ENCODE data around the gene BPIFB6.

DNA sequence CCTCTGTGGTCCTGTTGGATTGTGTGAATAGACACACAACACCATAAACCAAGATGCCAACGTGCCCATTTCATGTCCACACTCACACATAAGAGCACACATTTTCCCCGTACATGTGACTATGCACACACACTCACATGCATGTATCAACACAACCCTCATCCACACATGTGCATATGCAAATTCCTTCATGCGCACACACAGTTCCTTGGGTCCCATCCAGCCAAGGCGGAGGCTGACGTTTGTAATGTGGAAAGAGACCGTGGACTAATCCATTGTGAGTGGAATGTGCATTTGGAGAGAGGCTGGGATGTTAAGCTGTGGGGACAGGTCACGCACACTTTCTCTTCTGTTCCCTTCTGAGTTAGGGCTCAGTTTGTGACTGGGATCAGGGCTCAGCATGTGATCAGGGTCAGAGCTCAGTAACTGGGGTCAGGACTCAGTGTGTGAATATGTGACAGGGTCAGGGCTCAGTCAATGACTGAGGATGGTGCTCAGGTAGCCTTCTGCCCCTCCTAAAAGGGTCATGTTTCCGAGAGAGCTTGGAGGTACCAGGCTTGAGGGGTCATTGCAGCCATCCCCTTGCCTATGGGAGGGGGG is 24.6 kb upstream of the BPIFB6 start:
- TF ChIP-seq EP300 (IDR thresholded peaks at IDR 0.05; ENCODE audit: borderline replicate concordance) (no peak), RAD21 (IDR thresholded peaks at IDR 0.05; ENCODE audit: low read depth) (no peak), TEAD4 (IDR thresholded peaks at IDR 0.05) (no peak), CEBPB (IDR thresholded peaks at IDR 0.05) (no peak)
